ENCODE results near the gene HHATL.

Gene HHATL

DNA sequence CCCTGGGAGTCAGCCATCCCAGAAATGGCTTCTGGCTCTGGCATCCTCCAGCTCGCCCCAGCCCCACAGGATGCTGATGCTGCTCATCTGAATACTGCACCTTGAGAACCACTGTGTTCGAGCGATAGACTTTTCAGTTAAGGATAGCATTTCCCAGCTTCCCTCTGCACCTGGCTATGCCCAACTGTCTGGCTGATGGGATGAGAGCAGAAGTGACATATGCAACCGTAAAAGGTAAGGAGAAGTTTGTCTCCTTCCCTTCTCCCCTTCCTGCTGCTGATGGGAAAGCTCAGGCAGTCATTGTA is 9.7 kb upstream of the HHATL start:
- DNase-seq (ENCODE audit: low read depth): no peak

DNA sequence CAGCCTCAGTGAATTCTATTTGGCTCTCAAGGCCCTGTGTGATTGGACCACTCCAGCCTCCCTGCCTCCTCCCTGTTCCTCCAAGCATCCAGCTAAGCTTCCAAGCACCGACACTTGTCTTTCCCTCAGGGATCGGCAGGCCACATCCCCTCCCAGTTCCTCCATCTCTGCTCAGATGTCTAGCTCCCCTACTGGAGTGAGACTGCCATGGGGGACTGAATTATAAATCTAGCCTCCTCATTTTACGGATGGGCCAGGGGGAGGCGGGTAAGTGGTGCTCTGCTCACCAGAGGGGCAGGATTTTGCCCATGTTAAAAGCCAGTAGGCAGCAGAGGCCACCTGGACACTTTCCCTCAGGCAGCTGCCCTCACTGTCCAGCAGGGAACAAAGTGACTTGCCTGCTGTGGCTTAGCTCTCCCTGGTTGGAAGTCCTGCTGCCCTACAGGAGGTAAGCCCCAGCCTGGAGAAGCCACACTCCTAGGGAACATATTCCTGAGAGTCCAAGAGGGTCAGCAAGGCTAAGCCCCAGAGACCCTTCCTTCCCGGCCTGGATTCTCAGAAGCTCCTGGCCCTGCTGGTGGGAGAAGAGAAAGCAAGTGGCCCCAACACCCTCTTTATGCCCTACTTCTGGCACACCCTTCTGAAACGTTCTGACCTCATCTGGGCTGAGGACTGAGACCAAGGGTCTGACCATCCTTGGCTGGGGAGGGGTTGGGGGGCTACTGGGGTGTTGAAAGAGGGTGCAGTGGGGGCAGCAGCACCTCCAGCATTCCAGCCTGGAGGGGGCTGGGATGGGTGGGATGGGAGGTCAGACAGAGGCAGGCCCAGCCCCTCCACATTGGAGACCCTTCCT is 9.1 kb upstream of the HHATL start:
- DNase-seq (ENCODE audit: low read depth): no peak

DNA sequence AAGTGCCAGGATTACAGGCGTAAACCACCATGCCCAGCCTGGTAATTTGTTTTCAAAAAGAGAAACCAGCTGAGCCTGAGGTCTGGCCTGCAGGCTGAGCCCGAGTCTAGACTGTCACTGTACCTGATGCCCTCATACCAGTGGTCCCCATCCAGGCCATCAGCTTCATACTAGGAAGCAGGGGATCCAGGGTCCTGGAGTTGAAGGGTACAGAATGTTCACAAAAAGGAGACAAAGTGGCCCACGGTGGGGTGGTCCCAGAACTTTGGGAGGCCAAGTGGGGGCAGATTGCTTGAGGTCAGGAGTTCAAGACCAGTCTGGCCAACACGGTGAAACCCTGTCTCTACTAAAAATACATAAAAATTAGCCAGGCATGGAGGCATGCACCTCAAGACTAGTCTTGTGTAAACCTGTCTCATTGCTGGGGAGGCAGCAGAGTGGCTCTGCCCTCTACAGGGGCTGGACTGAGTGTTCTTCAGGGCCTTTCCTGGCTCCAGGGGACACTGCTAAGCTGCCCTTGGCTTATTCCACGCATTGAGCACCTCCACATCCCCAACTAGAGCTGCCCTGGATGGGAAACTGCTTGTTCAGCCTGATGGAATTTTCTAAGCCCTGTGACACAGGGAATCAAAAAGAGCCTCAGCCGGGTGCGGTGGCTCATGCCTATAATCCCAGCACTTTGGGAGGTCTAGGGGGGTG is 7.9 kb upstream of the HHATL start:
- no peak for DNase-seq (ENCODE audit: low read depth)

DNA sequence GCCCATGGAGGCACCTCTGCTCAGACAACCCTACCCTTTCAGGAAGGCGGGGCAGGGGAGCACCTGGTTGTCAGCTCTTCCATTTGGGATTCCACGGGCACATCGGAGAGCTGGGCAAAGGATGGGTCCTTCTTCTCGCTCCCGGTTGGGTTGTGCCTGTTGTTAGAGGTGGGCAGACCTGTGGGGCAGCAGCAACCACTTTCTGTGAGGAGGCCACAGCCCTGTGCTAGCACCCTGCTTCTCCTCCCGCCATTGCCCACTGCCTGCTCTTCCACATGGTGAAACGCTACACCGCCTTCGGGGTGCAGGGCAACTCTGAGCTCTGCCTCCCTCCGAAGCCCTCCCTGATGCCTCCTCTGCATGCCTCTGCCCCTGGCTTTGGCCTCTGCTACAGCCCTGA is 7.0 kb upstream of the HHATL start:
- DNase-seq (ENCODE audit: low read depth): no peak

DNA sequence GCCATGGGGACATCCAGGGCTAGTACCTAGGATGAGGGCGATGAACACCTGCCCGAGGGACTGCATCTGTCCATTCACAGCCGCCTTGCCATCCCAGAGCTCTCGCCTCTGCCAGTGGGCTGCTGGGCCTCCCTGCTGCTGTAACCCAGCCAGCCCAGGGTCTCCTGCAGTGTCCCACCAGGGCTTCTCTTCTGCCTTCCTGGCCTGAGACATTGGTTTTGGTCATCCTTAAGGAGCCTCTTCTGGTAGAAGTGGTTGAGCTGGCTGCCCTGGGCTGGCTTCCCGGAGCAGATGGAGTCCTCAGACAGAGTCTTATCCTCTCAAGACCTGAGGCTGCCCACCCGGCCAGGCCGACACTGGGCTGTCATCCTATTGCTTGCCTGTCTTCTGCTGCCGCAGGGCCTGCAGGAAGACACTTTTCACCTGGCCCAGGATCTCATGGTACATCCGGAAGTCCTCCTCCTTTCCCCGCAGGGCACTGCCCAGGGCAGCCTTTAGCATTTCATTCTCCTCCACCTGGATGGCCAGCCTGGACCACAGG is 6.1 kb upstream of the HHATL start:
- no peak for DNase-seq (ENCODE audit: low read depth)

DNA sequence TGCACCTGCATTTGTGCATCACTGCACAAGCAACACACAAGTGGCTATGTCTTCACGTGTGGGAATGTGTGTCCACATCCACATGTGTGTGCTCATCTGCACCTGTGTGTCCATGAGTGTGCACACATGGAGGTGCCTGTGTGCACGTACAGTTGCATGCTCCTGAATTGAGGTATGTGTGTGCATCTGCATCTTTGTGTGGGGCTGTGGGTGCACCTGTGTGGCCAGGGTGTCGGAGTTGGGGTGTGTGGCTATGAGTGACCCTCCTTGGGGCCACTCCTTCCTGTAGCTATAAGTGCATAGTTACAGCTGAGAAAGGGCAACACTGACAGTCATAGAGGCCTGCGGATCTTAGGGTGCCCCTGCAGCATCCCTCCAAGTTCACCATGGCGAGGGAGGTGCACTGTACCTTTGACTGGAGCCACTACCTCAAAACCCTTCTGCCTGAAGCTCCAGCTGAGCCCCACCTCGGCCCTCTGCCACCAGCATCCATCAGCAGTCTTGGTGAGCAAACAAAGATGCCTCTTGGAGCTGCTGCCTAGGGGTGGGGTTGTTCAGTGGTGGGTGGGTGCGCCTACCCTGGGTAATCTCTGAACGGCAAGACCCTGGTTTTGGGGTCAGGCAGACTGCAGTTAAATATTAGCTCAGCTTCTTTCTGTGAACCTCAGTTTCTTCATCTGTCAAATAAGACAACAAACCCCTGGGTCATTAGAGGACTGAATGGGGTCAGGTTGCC is 5.2 kb upstream of the HHATL start:
- no peak for DNase-seq (ENCODE audit: low read depth)

DNA sequence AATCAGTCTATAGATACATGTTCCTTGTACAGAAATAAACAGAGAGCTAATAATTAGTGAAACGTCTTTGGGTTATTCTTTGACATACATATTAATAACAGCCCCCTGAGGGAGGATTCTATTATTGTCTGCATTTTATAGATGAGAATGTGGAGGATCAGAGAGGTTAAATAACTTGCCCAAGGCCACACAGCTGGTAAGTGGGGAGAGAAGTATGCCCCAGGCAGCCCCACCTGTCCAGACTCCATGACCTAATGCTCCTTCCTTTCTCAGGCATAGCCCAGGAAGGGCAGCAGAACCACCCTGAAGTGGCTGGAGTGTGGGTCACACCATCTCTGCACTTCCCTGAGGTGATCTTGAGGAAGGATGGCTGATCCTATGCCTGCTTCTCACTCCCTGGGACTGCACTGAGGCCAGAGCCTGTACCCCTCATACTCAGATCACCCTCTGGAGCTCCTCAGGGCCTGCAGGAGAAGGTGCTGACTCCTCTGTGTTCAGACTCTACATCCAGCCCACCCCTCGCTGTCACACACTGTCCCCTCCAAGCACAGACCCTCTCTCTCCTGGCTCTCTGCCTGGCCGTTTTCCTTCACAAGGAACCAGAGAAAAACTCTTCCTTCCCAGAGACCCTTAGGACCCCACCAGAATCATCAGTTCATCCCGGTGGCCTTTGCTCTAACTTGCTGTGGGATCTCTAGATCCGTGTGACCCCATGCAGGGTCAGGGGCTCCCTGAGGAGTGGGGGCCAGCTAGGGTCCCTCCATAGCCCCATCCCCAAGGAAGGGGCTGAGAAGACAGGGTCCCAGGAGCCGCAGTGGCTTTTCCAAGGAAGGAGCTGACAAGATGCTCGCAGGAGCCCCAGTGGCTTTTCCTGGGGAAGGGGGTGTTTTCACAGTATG is 4.4 kb upstream of the HHATL start:
- DNase-seq (ENCODE audit: low read depth): no peak

DNA sequence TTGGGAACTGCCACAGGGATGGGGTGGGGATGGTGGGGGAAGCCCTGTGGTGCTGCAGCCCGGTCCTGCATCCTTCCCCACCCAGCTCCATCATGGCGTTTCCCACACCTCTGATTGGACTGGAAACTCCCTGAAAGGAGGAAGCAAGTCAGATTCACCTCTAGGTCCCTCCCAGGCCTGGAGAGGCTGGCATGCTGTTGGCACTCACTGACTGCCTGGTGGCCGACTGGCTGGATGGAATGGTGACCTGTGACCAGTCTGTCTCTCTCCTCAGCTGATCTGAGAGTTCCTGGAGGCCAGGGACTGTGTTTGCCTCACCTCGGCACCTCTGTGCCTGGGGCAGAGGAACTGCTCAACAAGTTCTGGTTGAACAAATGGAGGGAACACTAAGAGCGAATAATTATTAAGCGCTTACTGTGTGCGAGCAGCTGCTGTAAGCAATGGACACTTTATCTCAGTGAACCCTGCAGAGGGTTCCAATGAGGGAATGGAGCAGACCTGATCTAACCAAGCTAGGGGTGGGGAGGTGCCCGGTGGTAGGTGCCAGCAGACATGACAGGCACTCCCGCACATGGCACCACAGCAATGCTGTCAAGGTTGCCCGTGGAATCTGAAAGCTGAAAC is 3.5 kb upstream of the HHATL start:
- DNase-seq (ENCODE audit: low read depth): no peak

DNA sequence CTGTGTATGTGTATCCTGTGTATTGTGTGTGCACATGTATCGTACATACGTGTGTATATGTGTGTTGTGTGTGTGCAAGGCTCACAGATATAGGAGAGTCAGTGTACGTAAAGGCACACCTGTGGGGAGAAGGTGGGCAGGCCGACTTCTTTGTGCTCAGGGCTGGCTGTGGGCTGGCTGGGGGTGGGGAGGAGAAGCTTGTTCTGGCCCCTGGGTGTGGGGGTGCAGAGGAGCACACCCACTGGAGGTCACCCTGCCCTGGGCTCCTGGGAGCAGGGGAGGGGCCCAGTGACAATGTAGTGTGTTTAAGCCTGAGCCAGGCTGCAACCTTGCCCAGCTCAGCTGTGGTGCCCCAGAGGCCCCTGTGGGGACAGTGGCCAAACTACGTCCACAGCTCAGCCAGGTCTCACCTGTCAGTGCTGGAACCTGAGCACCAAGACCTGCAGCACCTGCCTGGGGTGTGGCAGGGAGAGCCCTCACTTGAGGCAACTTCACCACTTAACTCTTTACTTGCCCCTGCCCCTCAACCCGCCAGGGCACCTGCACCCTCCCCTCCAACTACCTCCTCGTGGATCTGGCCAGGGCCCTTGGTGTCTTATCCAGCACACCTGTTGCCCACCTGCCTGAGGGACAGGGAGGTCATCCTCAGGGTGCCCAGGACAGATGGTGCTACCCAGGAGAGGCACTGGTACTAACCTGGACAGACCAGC is 2.6 kb upstream of the HHATL start:
- no peak for DNase-seq (ENCODE audit: low read depth)

DNA sequence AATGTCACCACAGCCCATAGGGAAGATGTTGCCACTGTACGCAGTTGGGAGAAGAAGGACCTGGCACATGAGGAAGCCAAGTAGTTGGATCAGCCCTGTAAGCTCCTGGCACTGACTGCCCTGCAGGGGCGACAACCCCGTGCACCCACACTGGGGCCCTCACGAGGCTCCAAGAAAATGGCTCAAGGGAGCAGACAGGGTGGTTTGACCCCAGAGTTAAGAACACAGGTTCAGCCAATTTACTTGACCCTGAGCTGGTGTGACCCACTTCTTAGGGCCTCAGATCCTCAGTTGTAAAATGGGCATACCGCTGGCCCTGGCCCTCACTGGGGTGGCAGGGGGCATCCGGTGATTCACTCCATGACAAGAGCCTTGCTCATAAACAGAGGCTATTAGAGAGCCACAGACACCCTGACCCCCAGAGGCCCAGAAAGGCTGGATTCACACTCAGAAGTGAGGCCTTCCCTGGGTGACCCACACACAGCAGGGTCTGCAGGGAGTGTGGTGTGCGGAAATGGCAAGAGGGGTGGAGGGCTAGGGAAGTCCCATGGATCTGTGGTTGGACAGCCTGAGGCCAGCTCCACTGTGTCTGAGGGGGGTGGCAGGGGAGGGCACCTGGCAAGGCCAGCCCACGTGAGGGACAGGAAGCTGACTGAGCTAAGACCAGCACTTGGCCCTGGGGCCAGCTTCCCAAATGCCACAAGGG is 1.7 kb upstream of the HHATL start:
- no peak for DNase-seq (ENCODE audit: low read depth)

DNA sequence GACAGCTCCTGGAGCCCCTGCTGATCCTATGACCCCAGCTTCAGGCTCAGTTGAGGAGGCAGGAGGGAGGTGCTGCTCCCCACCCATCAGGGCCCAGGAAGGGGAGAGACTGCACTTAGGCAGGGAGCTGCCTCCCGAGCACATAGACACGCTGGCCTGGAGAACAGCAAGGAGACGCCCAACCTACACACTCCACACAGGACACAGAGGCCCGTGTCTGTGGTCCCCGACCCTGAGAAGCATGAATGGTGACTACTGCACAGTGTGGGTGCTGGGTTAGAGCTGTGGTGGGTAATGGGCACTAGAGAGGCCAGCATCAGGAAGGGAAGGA is 1.1 kb upstream of the HHATL start:
- DNase-seq (ENCODE audit: low read depth): no peak

DNA sequence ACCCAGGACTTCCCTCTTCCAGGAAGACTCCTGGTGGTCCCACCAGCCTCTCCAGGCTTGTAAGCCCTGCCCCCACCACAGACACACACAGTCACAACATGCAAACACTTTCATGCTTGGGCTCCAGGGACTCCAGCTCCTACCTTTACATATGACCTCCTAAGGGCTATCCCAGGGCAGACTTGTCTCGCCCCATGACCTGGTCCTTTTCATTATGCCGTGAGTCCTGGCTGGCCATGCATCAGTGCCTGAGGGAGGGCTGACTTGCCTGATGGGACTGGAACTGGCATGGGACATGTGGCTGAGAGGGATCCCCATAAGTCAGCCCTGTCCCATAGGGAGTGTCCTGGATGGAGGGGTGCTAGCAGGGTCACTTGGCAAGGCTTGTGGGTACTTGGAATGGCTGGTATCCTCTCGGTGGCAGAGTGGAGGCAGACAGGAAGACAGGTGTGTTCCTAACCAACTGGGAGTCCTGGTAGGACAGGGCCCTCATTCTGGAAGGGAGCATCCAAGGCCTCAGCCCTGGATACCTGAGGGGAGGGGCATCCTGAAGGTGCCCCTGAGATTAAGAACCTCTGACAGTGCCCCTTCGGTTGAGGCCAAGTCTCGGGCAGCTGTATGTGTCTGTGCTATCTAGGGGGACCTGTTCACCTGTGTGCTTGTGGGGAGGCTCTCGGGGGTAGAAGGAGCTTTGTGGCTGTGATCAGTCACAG is 540 bp upstream of the HHATL start:
- DNase-seq (ENCODE audit: low read depth): no peak

DNA sequence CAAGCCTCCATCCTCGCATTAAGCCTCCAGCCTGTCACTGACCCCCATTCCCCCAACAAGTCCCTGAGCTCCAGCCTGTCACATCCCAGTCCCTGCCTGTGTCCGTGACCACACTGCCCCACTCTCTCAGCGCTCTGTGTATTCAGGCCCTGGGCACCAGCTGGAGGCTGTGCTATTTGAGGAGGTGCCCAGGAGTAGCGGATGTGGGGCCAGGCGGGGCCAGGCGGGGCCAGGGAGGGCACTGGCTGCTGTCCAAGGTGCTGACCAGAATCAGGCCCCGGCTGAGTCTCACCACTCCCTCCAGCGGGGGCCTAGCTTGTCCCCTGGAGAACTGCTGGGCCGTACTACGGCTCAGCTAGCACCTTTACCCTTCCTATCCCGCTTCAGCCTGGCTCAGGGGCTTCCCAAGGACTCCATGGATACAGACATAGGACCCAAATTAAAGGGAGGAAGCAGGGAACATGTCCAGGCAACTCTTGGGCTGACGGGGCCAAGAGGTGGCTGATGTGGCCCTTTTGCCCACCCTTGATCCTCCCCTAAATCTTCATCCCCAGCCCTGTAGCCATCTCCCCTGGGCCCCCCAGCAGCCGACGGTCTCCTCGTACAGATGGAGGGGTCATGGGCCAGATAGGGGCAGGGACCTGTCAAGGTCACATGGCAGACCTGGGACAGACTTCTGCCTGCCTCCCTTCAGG is 1.1 kb downstream of the HHATL start:
- no peak for DNase-seq (ENCODE audit: low read depth)

DNA sequence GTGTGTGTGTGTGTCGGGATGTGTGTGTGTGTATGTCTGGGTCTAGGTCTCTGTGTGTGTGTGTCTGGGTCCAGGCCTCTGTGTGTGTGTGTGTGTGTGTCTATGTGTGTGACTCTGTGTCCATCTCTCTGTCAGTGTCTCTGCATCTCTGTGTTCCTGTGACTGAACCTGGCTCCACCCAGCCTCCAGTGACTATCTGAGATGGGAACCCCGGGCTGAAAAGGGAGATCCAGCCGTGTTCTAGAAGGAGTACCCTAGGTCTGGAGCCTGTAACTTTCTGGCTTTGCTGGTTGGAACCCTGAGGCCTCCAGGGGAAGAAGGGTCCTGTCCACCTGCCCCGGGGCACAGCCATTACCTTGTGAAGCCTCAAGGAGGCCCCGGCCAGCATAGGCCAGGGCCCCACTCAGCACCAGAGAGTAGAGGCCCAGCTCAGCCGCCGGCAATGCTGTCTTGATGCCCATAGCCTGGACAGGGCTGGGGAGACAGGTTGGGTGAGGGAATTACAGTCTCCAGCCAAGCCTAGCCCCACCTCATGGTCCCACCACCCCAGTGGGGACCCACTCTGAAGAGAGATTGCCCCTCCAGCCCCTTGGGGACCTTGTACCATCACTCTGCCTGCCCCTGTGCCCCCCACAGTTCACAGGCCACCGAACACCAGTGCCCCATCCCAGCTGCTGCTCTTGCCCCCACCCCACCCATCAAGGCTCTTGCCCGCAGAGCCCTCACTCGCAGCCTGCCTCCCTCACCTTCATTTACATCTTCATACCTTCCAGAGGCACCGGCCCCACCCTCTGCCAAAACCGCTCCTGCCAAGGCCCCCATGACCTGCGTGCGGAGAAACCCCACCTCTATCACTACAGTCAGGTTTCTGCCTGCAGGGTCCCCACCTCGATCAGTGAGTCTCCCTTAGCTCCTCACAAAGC is 2.0 kb downstream of the HHATL start:
- no peak for DNase-seq (ENCODE audit: low read depth)

DNA sequence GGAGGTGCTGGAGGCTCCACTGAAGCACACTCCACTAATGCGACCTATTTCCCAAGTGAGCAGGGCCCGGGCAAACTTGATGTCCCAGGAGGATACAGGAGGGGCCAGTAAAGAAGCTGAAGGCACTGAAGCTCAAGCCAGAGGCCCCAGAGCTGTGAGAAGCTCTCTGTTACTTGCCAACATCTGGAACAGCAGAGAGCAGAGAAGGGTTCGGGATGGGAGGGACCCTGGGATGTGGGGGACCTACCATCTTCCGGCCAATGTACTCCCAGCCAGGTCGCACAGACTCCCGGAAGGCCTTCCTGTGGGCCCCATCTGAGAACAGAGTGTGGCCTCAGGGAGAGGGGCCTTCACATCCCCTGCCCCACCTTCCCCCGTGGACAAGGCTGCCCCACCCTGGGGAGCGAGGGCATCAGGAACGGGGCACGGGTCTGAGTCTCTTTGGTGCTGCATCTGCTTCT is 3.1 kb downstream of the HHATL start:
- DNase-seq (ENCODE audit: low read depth): no peak

DNA sequence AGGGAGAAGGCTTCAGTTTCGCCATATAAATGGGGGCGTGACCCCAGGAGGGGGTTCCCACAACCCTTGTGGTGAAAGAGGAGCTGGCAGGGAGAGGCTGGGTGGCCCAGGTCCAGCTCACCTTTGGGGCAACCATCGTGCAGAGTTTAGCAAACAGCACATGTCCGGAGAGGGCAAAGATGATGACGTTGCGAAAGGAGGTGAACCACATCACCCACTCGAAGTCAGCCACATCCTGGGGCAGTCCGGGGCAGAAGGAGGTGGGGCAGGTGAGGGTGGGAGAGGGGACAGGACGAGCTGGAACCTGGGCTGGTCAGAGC is 3.7 kb downstream of the HHATL start:
- no peak for DNase-seq (ENCODE audit: low read depth)

DNA sequence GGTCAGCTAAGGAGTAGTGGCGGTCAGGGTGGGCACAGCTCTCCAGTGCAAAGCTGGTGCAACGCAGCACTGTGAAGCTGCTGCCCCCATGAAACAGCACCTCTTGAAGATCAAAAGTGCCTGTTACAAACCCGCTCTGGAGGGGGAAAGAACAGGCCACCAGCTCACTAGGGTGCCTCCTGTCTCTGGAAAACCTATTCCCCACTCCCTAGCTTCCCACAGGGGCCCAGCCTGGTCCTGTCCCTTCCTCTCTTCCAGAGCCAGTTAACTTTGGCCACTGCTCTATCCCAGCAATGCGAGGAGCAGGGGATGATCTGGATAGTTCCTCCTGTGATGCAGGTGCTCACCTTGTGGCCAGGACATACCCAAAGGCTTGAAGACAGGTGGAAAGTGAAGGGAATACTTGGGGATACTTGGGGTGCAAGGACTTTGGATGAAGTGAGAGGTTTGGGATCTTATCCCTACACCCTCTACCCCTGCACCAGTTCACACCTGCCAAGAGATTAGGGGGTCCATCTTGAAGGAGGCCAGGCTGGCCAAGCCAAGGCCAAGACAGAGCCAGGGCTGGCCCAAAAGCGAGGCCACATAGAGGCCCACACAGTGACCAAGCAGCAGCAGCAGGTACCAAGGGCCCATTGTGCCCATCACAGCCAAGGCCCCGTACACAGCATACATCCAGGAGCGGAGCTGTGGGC is 4.2 kb downstream of the HHATL start:
- DNase-seq (ENCODE audit: low read depth): no peak
